Measurements from ENCODE around the gene KPNA2.
"Not testable (repeated sequence)": the region's sequence is repeated elsewhere in the genome, so short reads cannot be mapped to it uniquely, and the experiment has no call there.

The KPNA2 gene

GRCh38 chr17:68061512-68062313 is 26.2 kb downstream of the KPNA2 start:
- no peak for DNase-seq

GRCh38 chr17:68065366-68065765 is 29.8 kb downstream of the KPNA2 start:
- not testable (repeated sequence) for DNase-seq

- DNase-seq: not testable (repeated sequence)
Measured at GRCh38 chr17:68068512-68068911, 33.0 kb downstream of the KPNA2 start.

GRCh38 chr17:68070582-68071444 is 35.3 kb downstream of the KPNA2 start:
- DNase-seq: not testable (repeated sequence)

GRCh38 chr17:68074279-68074678 is 38.7 kb downstream of the KPNA2 start:
- DNase-seq: no peak

GRCh38 chr17:68075953-68076607 is 40.5 kb downstream of the KPNA2 start:
- DNase-seq: not testable (repeated sequence)

GRCh38 chr17:68077498-68077897 is 42.0 kb downstream of the KPNA2 start:
- not testable (repeated sequence) for DNase-seq

GRCh38 chr17:68080411-68081150 is 45.0 kb downstream of the KPNA2 start:
- DNase-seq: no peak

GRCh38 chr17:68081305-68082265 is 46.0 kb downstream of the KPNA2 start:
- not testable (repeated sequence) for DNase-seq

- DNase-seq: peak; percentile 59
Measured at GRCh38 chr17:68085771-68086381, 50.3 kb downstream of the KPNA2 start.

GRCh38 chr17:68086666-68087065 is 51.1 kb downstream of the KPNA2 start:
- DNase-seq: not testable (repeated sequence)

GRCh38 chr17:68087131-68087623 is 51.6 kb downstream of the KPNA2 start:
- DNase-seq: not testable (repeated sequence)

GRCh38 chr17:68087851-68088250 is 52.3 kb downstream of the KPNA2 start:
- no peak for DNase-seq

- DNase-seq: no peak
Measured at GRCh38 chr17:68089881-68090280, 54.3 kb downstream of the KPNA2 start.

GRCh38 chr17:68094481-68095078 is 59.0 kb downstream of the KPNA2 start:
- DNase-seq: no peak

GRCh38 chr17:68095205-68095811 is 59.8 kb downstream of the KPNA2 start:
- no peak for DNase-seq

- no peak for DNase-seq
Measured at GRCh38 chr17:68096111-68096510, 60.6 kb downstream of the KPNA2 start.

All from SIG-M5 (cell line).